Activated naive CD8-positive, alpha-beta T cell treated with anti-CD3 and anti-CD28 coated beads, Interleukin-2, amount 50 U/mL, for 16 hours (primary cell): ENCODE results near the gene WNT3.

Experiments
- DNase-seq: peaks from one replicate; pipeline ENCODE4 v3.0.0-alpha.2; 2020; ENCODE audit warnings: low read depth, low spot score

The WNT3 gene

DNA sequence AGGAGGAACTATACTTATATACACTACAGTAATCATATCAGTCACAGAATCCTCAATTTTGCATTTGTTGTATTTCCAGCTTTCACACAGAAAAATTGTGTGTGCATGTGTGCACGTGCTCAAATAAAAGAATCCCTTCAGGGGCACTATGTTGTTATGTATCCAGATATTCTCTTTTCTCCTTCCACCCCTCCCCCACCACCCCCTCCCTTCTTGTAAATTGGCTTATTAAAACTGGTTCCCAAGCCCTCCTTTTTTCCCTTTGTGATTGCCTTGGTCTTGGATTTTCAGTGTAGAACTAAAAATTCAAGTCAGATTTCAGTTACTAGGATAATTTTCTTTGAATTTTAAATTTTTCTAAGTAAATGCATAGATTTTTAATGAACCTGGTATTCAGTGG, 86.3 kb downstream of the WNT3 start:
- DNase-seq = no peak

DNA sequence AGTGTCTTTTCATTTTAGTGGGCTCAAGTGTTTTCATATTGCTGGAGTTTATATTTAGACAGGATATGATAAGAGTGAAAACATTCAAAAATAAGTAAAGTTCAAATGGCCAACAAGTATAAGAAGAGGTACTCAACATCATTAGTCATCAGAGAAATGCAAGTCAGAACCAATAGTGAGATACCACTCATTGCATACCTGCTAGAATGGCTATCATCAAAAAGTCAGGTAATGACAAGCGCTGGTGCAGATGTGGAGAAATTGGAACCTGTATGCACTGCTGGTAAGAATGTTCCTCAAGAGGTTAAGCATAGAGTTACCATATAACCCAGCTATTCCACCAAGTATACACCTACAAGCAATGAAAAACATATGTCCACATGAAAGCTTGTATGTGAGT, 87.8 kb downstream of the WNT3 start:
- DNase-seq = no peak

DNA sequence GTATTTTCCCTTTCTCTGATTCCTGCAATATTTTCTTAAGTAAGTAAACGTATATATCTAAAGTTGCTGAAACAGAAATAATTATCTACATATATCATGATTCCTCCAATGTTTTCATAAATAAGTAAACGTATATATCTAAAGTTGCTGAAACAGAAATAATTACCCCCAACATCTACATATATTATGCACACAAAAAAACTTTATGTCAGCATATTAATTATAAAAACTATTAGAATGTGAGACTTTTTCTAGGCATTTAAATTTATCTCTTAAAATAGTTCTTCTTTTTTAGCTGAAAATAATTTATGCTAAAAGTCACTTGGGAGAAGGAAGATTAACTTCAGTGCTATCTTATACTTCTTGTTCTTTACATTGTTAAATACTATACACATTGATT, 88.5 kb downstream of the WNT3 start:
- DNase-seq = no peak

DNA sequence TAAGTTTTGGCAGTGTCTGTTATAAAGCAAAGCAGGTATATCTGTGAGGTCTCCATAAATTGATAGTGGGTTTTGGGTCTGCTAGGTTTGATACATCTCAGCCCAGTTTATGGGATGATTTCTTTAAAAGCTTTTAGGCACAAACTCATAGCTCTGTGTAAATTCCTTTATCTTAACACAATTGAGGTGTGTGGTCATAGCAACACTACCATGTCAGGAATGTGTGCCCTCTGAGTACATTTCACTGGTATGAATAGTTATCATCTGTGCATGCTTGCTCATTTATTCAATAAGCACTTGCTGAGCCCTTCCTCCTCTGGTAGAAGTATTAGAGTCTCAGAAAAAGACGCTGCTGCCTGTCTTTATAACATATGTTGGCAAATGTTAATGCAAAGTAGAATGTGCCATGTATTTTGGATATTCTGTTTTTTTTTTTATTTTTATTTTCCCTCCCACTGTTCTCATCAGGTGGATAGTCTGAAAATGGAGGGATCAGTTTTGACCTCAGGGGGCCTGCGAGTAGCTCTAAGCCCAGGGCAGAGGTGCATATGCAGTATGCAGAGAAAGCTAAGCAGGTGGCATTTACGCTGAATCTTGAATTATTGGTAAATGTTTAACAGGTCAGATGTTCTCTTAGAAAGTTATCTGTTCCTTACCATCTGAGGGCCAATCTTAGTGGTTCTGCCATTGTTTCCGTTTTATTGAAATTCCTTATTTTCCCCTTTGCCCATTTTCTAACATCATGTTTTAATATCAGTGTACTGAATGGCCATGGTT, 90.7 kb downstream of the WNT3 start:
- no peak for DNase-seq

DNA sequence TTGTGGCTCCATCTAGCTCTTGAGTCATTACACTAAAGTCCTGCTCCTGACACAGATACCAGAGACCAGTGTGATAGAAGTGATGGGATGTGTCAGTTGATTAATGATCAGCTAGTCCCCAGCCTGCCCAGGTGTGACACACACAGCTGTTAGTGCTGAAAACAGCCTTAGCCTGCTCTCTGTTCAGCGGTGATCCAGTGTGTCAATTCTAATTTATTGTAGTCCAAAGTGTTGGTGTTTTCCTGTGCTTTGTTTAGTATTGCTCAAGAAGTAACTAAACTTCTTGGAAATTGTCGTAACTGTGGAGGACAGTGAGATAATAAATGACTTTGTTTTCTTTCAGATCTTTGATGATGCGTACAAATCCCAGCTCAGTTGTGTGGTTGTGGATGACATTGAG, 92.3 kb downstream of the WNT3 start:
- DNase-seq = no peak

DNA sequence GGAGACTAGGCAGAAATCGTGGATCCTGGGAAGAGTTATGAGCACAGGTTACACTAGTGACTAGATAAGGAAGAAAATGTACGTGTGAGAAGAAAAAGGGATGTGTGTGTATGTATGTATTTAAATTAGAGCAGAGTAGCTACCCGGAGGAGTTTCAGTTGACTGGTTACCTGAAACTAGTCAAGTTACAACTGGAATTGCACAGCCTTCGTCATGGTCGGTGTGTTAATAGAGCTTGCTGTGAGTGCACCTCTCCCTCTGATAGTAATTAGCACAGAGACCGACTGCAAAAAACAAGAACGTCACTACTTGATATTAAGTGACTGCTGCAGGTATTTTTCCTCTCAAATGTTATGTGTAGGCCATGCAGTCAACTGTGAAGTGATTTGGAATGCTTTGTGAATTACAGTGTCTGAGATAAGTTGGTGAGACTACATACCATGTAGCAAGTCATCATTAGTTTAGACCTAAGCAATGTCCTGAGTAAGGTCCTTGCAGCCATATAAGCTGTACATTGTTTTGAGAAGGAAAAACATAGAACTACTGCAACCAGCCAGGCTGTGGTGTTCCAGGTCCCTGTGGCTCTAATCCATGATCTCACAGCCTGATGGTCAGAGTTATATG, 95.7 kb downstream of the WNT3 start:
- no peak for DNase-seq

DNA sequence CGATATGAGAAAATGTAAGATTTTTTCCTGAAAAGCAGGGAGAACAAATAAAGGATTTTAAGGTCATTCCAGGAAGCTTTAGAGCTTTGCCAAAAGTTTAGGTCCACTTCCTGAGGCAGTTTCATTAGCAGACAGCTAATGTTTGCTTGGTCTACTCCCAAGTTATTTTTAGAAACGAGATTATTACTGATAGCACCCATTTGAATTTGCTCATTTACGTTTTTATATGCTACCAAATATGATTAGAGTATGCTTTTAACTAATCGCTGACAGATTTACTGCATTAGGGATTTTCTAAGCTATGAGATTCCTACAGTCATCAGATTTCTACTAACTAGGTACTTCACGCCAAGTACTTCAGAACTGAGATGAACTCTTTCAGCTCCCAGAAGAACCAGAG, 98.1 kb downstream of the WNT3 start:
- DNase-seq = no peak

DNA sequence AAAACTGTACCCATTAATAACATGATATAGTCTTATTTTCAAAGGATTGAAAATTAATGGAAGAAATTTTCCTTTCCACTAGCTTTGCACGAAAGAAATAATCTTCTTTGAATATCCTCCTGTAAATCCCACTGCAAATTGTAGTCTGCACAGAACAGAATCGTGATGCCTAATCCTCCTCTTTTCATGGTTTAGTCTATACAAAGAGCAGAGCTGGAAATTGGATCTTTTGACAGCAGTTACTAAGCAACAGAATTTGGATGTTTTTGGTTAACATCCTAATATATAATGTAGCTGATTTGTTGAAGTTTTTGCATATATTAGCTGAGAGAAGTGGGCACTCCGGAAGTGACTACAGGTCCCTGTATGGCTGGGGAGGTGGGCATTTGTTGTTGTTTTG, 98.6 kb downstream of the WNT3 start:
- no peak for DNase-seq

DNA sequence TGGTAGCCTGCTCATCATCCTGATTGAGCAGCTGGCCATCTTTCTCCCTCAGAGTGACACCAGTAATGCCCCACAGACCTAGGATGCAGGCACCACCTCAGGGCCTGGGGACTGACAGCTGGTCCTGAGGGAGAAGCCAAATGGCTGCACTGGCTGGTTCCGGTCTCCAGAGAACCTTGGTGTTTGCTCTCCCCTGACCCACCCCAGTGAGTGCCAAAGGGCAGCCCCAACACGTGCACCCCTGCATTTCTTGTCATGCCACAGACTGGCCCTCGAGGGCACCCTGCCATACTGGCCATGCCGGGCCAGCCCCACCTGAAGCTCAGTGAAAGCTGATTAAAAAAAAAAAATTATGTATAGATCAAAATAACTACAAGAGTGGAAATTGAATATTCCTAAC, 100.5 kb downstream of the WNT3 start:
- DNase-seq = no peak
